Progenitor cell of endocrine pancreas (in vitro differentiated cells): ENCODE measurements around the gene CSGALNACT2. TPM values are rescaled to one million over a fixed set of nuclear protein-coding genes. Genes with fewer than 3 reads are reported as not detected.
A peak's percentile ranks its signal among the peaks of the same experiment; 100 is the strongest.

ENCODE experiments used
- DNase-seq: peaks from one replicate; pipeline ENCODE4 v3.0.0; 2021; ENCODE audit warnings: low spot score; ENCODE audit not compliant: unreplicated experiment
- H3K27ac Mint-ChIP-seq: 2 replicates; pipeline ENCODE4 v1.8.0; 2021; ENCODE audit warnings: mild to moderate bottlenecking, moderate library complexity, mixed read lengths
- H3K27me3 Mint-ChIP-seq: 2 replicates; pipeline ENCODE4 v1.8.0; 2021; ENCODE audit warnings: mixed read lengths
- H3K36me3 Mint-ChIP-seq: 2 replicates; pipeline ENCODE4 v1.8.0; 2022; ENCODE audit warnings: mixed read lengths; ENCODE audit not compliant: insufficient read depth
- H3K4me1 Mint-ChIP-seq: 2 replicates; pipeline ENCODE4 v1.8.0; 2021; ENCODE audit warnings: low read depth, mixed read lengths
- H3K4me3 Mint-ChIP-seq: 2 replicates; pipeline ENCODE4 v1.8.0; 2021; ENCODE audit warnings: low read depth, mild to moderate bottlenecking, moderate library complexity, mixed read lengths
- H3K9me3 Mint-ChIP-seq: 2 replicates; pipeline ENCODE4 v1.8.0; 2021; ENCODE audit warnings: low read depth, mixed read lengths
- CTCF ChIP-seq: fragments of 200-600 bp; sonication (generic); IDR thresholded peaks from one replicate; pipeline ENCODE4 v1.5.0; 2021; ENCODE audit warnings: antibody characterized with exemption, mild to moderate bottlenecking; ENCODE audit not compliant: unreplicated experiment
- total RNA-seq: library from RNA; stranded (reverse); gene quantifications from 2 replicates; pipeline ENCODE4 v1.2.1, GENCODE V29; 2021

The CSGALNACT2 gene
- total RNA-seq, 1 donor from 2014 or later: 8.9 TPM

GRCh38 chr10:43230909-43231522, 92.8 kb downstream of the CSGALNACT2 start:
- H3K27me3 Mint-ChIP-seq: peaks cover 71% of the 10 kb centered on the region
- DNase-seq: peak; percentile 6
- TF ChIP-seq CTCF: no peak
- no peaks in the 10 kb centered on the region for H3K36me3 Mint-ChIP-seq
- H3K27ac Mint-ChIP-seq: no peak overlapping the region
- peak overlapping the region; percentile 50 for H3K4me3 Mint-ChIP-seq
- peaks cover 3% of the 10 kb centered on the region for H3K4me1 Mint-ChIP-seq
- H3K9me3 Mint-ChIP-seq: no peaks in the 10 kb centered on the region

GRCh38 chr10:43231523-43232078, 93.4 kb downstream of the CSGALNACT2 start:
- Mint-ChIP-seq H3K4me1 (peaks cover 3% of the 10 kb centered on the region), H3K27ac (no peak overlapping the region), H3K4me3 (no peak overlapping the region), H3K36me3 (no peaks in the 10 kb centered on the region), H3K27me3 (peaks cover 68% of the 10 kb centered on the region), H3K9me3 (no peaks in the 10 kb centered on the region)
- DNase-seq: no peak
- no peak for TF ChIP-seq CTCF

- TF ChIP-seq CTCF: no peak
- H3K36me3 Mint-ChIP-seq: no peaks in the 10 kb centered on the region
- no peak overlapping the region for H3K4me3 Mint-ChIP-seq
- no peak overlapping the region for H3K27ac Mint-ChIP-seq
- no peaks in the 10 kb centered on the region for H3K9me3 Mint-ChIP-seq
- H3K27me3 Mint-ChIP-seq: peaks cover 46% of the 10 kb centered on the region
- peaks cover 3% of the 10 kb centered on the region for H3K4me1 Mint-ChIP-seq
- DNase-seq: no peak
Measured at GRCh38 chr10:43233601-43234430, 95.6 kb downstream of the CSGALNACT2 start.

GRCh38 chr10:43234471-43235041, 96.3 kb downstream of the CSGALNACT2 start:
- no peaks in the 10 kb centered on the region for H3K36me3 Mint-ChIP-seq
- no peak for DNase-seq
- no peak for TF ChIP-seq CTCF
- H3K4me3 Mint-ChIP-seq: no peak overlapping the region
- no peaks in the 10 kb centered on the region for H3K9me3 Mint-ChIP-seq
- no peak overlapping the region for H3K27ac Mint-ChIP-seq
- no peaks in the 10 kb centered on the region for H3K4me1 Mint-ChIP-seq
- H3K27me3 Mint-ChIP-seq: peaks cover 47% of the 10 kb centered on the region

Other genes starting within 250 kb of the CSGALNACT2 start
- gene RET, start 61.4 kb upstream of the CSGALNACT2 start, total RNA-seq: 0.75 and 1.5 TPM in 2 replicates
- 1.2 and 2.2 TPM in 2 replicates for gene RASGEF1A, start 128.6 kb downstream of the CSGALNACT2 start, total RNA-seq
- gene FXYD4, start 233.2 kb downstream of the CSGALNACT2 start, total RNA-seq: not detected in 2 replicates